Measurements from ENCODE around the gene ABCD4.

DNA sequence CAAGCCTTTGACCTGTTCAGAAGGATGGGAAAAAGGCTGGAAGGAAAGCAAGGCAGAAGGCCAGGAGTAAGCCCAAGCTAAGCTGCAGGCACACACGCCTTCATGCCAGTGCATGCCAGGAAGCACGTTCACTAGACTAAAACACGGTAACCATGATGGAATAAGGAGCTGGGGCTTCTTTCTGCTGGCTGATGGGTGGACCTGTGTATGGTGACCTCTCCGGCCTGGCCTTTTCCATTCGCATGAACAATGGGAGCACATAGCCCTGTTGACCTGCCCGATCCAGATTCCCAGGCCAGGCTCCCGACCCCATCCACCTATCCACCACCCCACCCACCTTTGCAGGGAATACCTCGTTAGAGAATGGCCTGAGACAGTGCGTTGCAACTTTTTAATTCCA lies 40.7 kb downstream of the ABCD4 start:
- TF ChIP-seq, protein P1, sequence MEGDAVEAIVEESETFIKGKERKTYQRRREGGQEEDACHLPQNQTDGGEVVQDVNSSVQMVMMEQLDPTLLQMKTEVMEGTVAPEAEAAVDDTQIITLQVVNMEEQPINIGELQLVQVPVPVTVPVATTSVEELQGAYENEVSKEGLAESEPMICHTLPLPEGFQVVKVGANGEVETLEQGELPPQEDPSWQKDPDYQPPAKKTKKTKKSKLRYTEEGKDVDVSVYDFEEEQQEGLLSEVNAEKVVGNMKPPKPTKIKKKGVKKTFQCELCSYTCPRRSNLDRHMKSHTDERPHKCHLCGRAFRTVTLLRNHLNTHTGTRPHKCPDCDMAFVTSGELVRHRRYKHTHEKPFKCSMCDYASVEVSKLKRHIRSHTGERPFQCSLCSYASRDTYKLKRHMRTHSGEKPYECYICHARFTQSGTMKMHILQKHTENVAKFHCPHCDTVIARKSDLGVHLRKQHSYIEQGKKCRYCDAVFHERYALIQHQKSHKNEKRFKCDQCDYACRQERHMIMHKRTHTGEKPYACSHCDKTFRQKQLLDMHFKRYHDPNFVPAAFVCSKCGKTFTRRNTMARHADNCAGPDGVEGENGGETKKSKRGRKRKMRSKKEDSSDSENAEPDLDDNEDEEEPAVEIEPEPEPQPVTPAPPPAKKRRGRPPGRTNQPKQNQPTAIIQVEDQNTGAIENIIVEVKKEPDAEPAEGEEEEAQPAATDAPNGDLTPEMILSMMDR (IDR thresholded peaks at IDR 0.05), result no peak
- no peak for TF ChIP-seq ZFX (IDR thresholded peaks at IDR 0.05; ENCODE audit: borderline replicate concordance)
